Ovary (tissue), 9 donors: ENCODE data around the gene AZU1. TPM values are rescaled to one million over a fixed set of nuclear protein-coding genes. Genes with fewer than 3 reads are reported as not detected.

Source experiments
- DNase-seq, 5 donors: peaks; one replicate each; pipeline ENCODE4 v3.0.0-alpha.2; 2019 to 2020
- H3K27ac ChIP-seq, 2 donors: fragments of 200-600 bp; one replicate each; pipeline versions ENCODE4 v1.5.1 to v1.8.0; 2019 to 2022
- H3K27me3 ChIP-seq: fragments of 200-600 bp; one replicate; pipeline ENCODE4 v1.8.0; 2022
- H3K36me3 ChIP-seq: fragments of 200-600 bp; sonication (generic); one replicate; pipeline ENCODE4 v1.5.1; 2019
- H3K4me1 ChIP-seq: one replicate; pipeline ENCODE4 v1.8.1; 2013; ENCODE audit warnings: mild to moderate bottlenecking, moderate library complexity; ENCODE audit not compliant: insufficient read depth
- H3K4me3 ChIP-seq: fragments of 200-600 bp; sonication (generic); one replicate; pipeline ENCODE4 v1.5.1; 2017
- H3K9me3 ChIP-seq, 2 donors: fragments of 200-600 bp in 1 of 2; sonication (generic) in 1 of 2; one replicate each; pipeline versions ENCODE4 v1.5.1 to v1.8.1; 2013 to 2019; ENCODE audit warnings: mild to moderate bottlenecking in 1 of 2, moderate library complexity in 1 of 2
- EP300 ChIP-seq: sonication (generic); formaldehyde crosslinking; IDR thresholded peaks from one replicate; pipeline ENCODE4 v1.6.1; 2017; ENCODE audit warnings: antibody characterized with exemption
- POLR2A ChIP-seq: fragments of 450-650 bp; IDR thresholded peaks from one replicate; pipeline ENCODE4 v1.6.1; 2017; ENCODE audit warnings: antibody characterized with exemption, mild to moderate bottlenecking, moderate library complexity
- WGBS, 3 donors: extraction: QIAGEN DNeasy Blood & Tissue Kit in 1 of 3; methylation state at CpG; one replicate each; pipeline versions ENCODE4 v1.1.5 to v1.1.7; 2013 to 2017; 5-methylcytosine and 5-hydroxymethylcytosine counted together
- intact Hi-C, 4 donors: fragments of 100-400 bp; cut with DNase I; formaldehyde crosslinking; loops; one replicate each; pipeline versions ENCODE4 v1.11.0 to v1.15.1; 2022 to 2023
- polyA plus RNA-seq, 2 donors: library from polyadenylated mRNA; stranded (reverse); fragments of 200-250 nt in 1 of 2; fragments of 350-450 nt in 1 of 2; fragmentation: Illumina TruSeq in 1 of 2; extraction: RNeasy Lipid Tissue Mini Kit (QIAGEN cat#74804) in 1 of 2; gene quantifications; one replicate each; pipeline ENCODE4 v1.2.3, GENCODE V29; 2013 to 2014
- total RNA-seq, 7 donors: library from RNA; depleted of rRNA in 2 of 7; stranded (reverse); fragments of >200 nt in 2 of 7; fragmentation: NEBNext Ultra II Directional in 3 of 7; extraction: Animal tissue kit (Norgen Biotek cat#: 25700) in 3 of 7; gene quantifications; one replicate each; pipeline versions ENCODE4 v1.1.0 to v1.2.4, GENCODE V29; 2016 to 2023
- TF ChIP-seq, protein P1 (sequence below), 3 donors: fragments of 450-650 bp in 2 of 3; fragments of 200-600 bp in 1 of 3; IDR thresholded peaks; one replicate each; pipeline versions ENCODE4 v1.5.1 to v1.8.0; 2016 to 2022; ENCODE audit warnings: antibody characterized with exemption in 3 of 3, mild to moderate bottlenecking in 1 of 3
- donor health status: DM: no; HTN: no; CAD: no; lungs with moderate emphysema.
- donor health status: DM: no; HTN: no; CAD: no.
- donor health status: Bipolar disorder and iron deficiency.
- donor health status: DM: yes; HTN: yes; CAD: no.
- donor health status: DM: no; HTN: no; CAD: no.
- donor health status: DM: yes; HTN: yes; CAD: no.

Gene AZU1
- total and polyA plus RNA-seq, 9 donors, result 0.11 to 1.0 TPM; not detected in 7

DNA sequence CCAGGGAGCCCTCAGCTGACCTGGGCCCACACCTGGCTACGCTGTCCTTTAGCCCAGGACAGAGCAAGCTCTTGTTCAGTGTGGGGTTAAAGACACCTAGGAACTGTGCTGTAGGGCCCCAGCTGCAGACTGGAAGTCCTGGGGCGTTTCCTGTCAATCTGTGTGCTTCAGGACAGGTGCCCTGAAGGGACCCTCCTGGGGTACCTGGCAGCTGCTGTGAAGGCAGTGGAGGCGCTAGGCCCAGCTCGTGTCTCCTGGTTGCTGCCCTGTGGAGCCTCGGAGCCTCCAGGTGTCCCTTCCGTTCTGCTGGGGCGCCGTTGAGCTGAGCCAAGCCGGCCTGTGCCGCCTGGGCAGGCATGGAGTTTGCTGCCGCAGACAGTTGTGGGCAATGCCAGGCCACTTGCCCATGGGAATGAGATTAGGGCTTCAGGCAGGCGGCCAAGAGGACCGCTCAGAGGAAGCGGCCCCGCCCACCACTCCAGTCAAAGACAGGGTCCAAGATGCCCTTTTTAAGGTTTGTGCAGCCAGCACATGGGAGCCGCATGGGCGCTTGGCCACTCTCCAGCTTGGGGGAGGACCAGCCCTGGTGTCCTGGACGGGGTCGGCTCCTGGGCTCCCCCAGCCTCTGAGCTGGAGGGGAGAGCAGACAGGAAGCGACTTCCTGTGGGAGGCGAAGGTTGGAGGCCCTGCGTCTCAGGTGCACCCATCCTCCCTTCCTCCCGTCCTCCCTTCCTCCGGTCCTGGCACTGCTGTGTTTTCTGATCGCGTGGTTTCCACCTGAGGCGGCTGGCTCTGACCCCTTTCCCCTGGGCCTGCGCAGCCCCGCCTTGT lies 26.4 kb upstream of the AZU1 start:
- Histone ChIP-seq H3K27me3 (no peaks in the 10 kb centered on the region), H3K4me1 (peaks cover 41% of the 10 kb centered on the region), H3K4me3 (no peak overlapping the region), H3K36me3 (no peaks in the 10 kb centered on the region), H3K9me3 (no peaks in the 10 kb centered on the region), H3K27ac (no peak overlapping the region)
- 30 to 33% (median 30%) methylated on average over 23 to 29 of the region's 29 CpGs for WGBS, 3 donors
- DNase-seq, result peak in 4 of 5 donors; percentile 55 to 80 (median 71)
- intact Hi-C loops, result no loop called here
- TF ChIP-seq EP300 (no peak), POLR2A (no peak)
- TF ChIP-seq, protein P1, sequence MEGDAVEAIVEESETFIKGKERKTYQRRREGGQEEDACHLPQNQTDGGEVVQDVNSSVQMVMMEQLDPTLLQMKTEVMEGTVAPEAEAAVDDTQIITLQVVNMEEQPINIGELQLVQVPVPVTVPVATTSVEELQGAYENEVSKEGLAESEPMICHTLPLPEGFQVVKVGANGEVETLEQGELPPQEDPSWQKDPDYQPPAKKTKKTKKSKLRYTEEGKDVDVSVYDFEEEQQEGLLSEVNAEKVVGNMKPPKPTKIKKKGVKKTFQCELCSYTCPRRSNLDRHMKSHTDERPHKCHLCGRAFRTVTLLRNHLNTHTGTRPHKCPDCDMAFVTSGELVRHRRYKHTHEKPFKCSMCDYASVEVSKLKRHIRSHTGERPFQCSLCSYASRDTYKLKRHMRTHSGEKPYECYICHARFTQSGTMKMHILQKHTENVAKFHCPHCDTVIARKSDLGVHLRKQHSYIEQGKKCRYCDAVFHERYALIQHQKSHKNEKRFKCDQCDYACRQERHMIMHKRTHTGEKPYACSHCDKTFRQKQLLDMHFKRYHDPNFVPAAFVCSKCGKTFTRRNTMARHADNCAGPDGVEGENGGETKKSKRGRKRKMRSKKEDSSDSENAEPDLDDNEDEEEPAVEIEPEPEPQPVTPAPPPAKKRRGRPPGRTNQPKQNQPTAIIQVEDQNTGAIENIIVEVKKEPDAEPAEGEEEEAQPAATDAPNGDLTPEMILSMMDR (IDR thresholded peaks at IDR 0.05), result no peak

- DNase-seq, result peak; percentile 54 to 73 (median 63)
- Histone ChIP-seq H3K36me3 (no peaks in the 10 kb centered on the region), H3K9me3 (no peaks in the 10 kb centered on the region), H3K4me1 (peaks cover 41% of the 10 kb centered on the region), H3K27me3 (no peaks in the 10 kb centered on the region), H3K27ac (no peak overlapping the region), H3K4me3 (no peak overlapping the region)
- WGBS, 3 donors, result 19 to 20% (median 19%) methylated on average over 23 of the region's 23 CpGs
- intact Hi-C loops, result no loop called here
- TF ChIP-seq POLR2A (no peak), EP300 (no peak)
- TF ChIP-seq, protein P1 (IDR thresholded peaks at IDR 0.05), result no peak
These were observed 25.7 kb upstream of the AZU1 start for GRCh38 chr19:801861-802497.

GRCh38 chr19:802498-803098 lies 25.0 kb upstream of the AZU1 start:
- peak in 1 of 5 donors; percentile 48 for DNase-seq
- H3K4me3 ChIP-seq, result no peak overlapping the region
- intact Hi-C loops, result no loop called here
- H3K9me3 ChIP-seq, result no peaks in the 10 kb centered on the region
- 28 to 40% (median 31%) methylated on average over 28 of the region's 28 CpGs for WGBS, 3 donors
- TF ChIP-seq EP300, result no peak
- TF ChIP-seq, protein P1 (IDR thresholded peaks at IDR 0.05), result no peak
- TF ChIP-seq POLR2A, result no peak
- H3K4me1 ChIP-seq, result peaks cover 41% of the 10 kb centered on the region
- H3K36me3 ChIP-seq, result no peaks in the 10 kb centered on the region
- H3K27ac ChIP-seq, result no peak overlapping the region
- no peaks in the 10 kb centered on the region for H3K27me3 ChIP-seq

DNA sequence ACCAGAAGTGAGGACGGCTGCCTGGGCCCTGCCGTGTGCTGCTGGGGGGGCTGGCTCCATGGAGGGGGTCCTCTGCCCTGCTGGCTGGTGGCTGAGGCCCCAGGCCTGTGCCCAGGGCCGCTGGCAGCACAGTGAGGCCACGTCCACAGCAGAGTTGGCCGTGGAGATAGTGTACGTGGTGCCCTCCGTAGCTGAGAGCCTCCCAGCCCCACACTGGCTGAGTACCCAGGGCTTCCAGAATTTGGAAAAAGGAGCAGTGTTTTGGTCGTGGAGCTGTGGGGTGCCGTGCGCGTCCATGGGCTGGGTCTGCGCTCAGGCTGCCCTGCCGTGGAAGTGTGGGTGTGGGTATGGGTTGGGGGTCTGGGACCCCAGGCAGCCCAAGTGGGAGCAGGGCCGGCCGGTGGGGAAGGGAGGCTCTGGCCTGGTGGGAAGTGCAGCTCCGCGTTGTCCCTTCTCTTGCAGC lies 24.5 kb upstream of the AZU1 start:
- H3K4me3 ChIP-seq, result no peak overlapping the region
- H3K4me1 ChIP-seq, result peaks cover 41% of the 10 kb centered on the region
- no peaks in the 10 kb centered on the region for H3K36me3 ChIP-seq
- WGBS, 3 donors, result 71 to 80% (median 71%) methylated on average over 17 of the region's 17 CpGs
- intact Hi-C loops, result no loop called here
- H3K27me3 ChIP-seq, result no peaks in the 10 kb centered on the region
- TF ChIP-seq, protein P1 (IDR thresholded peaks at IDR 0.05), result no peak
- TF ChIP-seq POLR2A (no peak), EP300 (no peak)
- H3K27ac ChIP-seq, result no peak overlapping the region
- H3K9me3 ChIP-seq, result no peaks in the 10 kb centered on the region
- DNase-seq, result peak in 1 of 5 donors; percentile 26
